Epithelial cell of proximal tubule (primary cell): ENCODE data around the gene KCNG1. TPM values are rescaled to one million over a fixed set of nuclear protein-coding genes. Genes with fewer than 3 reads are reported as not detected.

Experiments used
- DNase-seq: peaks from one replicate; pipeline ENCODE4 v3.0.0-alpha.2; 2011; ENCODE audit warnings: low read depth
- H3K4me3 ChIP-seq: 2 replicates; pipeline ENCODE4 v1.5.1; 2011; ENCODE audit warnings: low read depth, mild to moderate bottlenecking, low read length
- CTCF ChIP-seq: conservative IDR thresholded peaks from 2 replicates; pipeline ENCODE4 v1.5.1; 2012; ENCODE audit warnings: low read depth, mild to moderate bottlenecking, low read length
- total RNA-seq: library from RNA; depleted of rRNA; stranded (reverse); fragments of >200 nt; gene quantifications from 2 replicates; pipeline ENCODE4 v1.2.3, GENCODE V29; 2015

KCNG1 gene
- total RNA-seq, 1 donor from 2014 or later, result 10.5 TPM

GRCh38 chr20:51061418-51062045 is 38.6 kb upstream of the KCNG1 start:
- H3K4me3 ChIP-seq, result no peak overlapping the region
- DNase-seq, result no peak
- no peak for TF ChIP-seq CTCF

DNA sequence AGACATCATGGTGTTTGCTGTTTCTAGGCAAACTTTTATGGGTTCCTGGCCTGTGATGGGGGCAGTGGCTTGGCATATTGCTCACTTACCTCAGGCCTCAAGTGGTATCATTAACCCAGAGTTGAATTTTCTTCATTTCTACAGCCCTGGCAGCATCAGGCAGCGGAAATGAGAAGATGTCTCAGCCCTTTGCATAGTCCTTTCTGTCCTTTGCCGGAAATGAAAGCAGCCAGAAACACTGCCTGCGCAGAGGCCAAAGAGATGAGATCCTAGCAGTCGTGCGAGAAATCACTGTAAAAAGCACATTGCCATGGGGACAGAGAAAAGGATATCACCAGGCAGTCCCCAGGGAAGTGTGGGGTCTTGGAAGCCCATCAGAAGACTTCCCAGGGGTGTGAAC is 37.4 kb upstream of the KCNG1 start:
- no peak overlapping the region for H3K4me3 ChIP-seq
- no peak for DNase-seq
- TF ChIP-seq CTCF, result no peak

DNA sequence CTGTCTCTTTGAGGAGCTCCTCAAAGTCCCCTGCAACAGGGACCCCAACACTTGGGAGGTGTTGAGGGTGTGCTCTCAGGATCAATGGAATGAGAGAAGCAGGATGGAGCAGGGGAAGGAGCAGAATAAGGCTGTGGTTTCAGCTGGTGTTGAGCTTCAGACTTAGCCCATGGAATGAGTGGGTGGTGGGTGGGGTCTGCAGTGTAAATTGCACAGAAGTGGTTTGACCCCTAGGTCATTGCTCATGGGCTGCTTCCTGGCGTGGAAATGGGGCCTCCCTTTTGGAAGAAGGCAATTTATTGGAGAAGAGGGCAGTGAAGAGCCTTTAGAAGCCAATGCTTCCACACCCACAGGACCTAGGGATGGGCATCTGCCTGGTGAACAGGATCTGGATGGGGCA is 37.0 kb upstream of the KCNG1 start:
- no peak for TF ChIP-seq CTCF
- no peak overlapping the region for H3K4me3 ChIP-seq
- no peak for DNase-seq

GRCh38 chr20:51058017-51058416 is 35.1 kb upstream of the KCNG1 start:
- no peak for DNase-seq
- no peak for TF ChIP-seq CTCF
- H3K4me3 ChIP-seq, result no peak overlapping the region

GRCh38 chr20:51054233-51054632 is 31.3 kb upstream of the KCNG1 start:
- H3K4me3 ChIP-seq, result no peak overlapping the region

GRCh38 chr20:51050531-51051075 is 27.7 kb upstream of the KCNG1 start:
- no peak for TF ChIP-seq CTCF
- DNase-seq, result no peak
- no peak overlapping the region for H3K4me3 ChIP-seq

More at GRCh38 chr20:51054233-51054632, 31.3 kb upstream of the KCNG1 start:
- TF ChIP-seq CTCF, result no peak
- no peak for DNase-seq
